Stomach (tissue), 4 donors: ENCODE results near the gene FOXN3.

Experiments
- CTCF ChIP-seq, 7 experiments: fragments of 450-650 bp in 4 of 7; fragments of 200-600 bp in 3 of 7; sonication (generic) in 3 of 7; IDR thresholded peaks; one replicate each; pipeline ENCODE4 v1.5.1; 2016 to 2019; ENCODE audit warnings: antibody characterized with exemption in 7 of 7, control low read depth in 2 of 7, mild to moderate bottlenecking in 1 of 7
- POLR2AphosphoS5 ChIP-seq, 3 donors: sonication (generic); formaldehyde crosslinking; IDR thresholded peaks; one replicate each; pipeline ENCODE4 v1.6.1; 2016; ENCODE audit warnings: antibody characterized with exemption in 3 of 3

GRCh38 chr14:89356496-89356895, 60.5 kb downstream of the FOXN3 start:
- no peak for TF ChIP-seq CTCF (IDR thresholded peaks at IDR 0.05)
- no peak for TF ChIP-seq POLR2AphosphoS5 (IDR thresholded peaks at IDR 0.05)
